Retina (tissue), 1 donor: ENCODE data around the gene C9orf40.
A peak's percentile ranks its signal among the peaks of the same experiment; 100 is the strongest.

Experiments used
- DNase-seq: peaks from one replicate; pipeline ENCODE4 v3.0.0-alpha.2; 2016

The C9orf40 gene, protein sequence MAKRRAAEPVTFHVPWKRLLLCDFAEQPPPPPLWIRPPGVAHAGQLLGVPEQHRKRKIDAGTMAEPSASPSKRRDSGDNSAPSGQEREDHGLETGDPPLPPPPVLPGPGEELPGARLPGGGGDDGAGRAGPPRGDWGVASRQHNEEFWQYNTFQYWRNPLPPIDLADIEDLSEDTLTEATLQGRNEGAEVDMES

DNA sequence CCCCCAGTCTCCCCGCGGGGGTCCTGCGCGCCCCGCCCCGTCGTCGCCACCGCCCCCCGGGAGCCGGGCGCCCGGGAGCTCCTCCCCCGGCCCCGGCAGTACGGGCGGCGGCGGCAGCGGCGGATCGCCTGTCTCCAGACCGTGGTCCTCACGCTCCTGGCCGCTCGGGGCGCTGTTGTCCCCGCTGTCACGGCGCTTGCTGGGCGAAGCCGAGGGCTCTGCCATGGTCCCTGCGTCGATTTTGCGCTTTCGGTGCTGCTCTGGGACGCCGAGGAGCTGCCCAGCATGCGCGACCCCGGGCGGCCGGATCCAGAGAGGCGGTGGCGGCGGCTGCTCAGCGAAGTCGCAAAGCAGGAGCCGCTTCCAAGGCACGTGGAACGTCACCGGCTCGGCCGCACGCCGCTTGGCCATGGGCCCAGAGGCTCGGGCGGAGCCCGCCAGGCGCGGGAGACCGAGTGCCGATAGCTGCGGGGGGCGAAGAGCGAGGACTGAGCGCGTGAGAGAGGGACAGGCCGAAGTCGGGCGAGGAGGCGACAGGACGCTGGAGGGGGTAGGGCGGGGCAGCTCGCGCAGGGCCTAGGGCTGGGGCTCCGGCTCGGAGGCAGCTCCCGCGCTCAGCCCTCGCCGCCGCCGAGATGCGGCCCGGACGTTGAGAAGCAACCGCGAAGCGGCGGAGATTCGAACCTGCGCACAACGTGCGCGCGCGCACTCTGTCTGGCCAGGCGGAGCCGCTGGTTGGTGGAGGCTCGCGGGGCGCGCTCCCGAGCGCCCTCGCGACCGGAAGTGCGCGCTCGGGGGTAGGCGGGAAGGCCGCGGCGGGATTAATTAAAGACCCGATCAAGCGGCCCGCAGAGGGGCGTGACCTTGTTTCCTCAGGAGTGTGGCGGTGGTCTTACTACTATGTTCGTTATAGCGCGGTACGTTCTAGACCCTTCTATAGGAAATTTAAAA lies at the start of gene C9orf40:
TSS of gene C9orf40 (minus strand) at position 712 of the 951 bp plus-strand sequence. CDS start at position 411, 301 bp downstream.
- DNase-seq = peak; percentile 94

GRCh38 chr9:75001719-75002421 lies 49.2 kb upstream of the C9orf40 start:
- peak; percentile 63 for DNase-seq

- no peak for DNase-seq
Measured at GRCh38 chr9:75000835-75001234, 48.1 kb upstream of the C9orf40 start.

DNA sequence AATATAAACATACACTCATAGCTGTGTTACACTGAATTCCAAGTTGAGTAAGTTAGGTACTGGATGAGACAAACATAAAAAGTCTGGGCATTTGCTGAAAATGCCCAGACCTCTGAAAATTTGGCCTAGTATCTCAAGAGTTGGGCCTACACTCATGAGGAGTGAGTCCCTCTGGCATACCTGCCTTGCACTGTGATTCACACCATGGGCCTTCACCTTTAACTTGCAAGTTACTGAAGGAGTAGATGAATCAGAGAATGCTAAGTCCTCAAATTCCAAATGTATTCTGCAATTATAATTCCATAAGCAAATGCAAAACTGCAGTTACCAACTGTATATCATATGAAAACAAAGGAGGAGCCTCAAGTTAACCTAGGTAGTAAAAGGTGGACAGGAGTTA lies 32.3 kb upstream of the C9orf40 start:
- no peak for DNase-seq

- DNase-seq = no peak
Measured at GRCh38 chr9:74983709-74984108, 31.0 kb upstream of the C9orf40 start.

DNA sequence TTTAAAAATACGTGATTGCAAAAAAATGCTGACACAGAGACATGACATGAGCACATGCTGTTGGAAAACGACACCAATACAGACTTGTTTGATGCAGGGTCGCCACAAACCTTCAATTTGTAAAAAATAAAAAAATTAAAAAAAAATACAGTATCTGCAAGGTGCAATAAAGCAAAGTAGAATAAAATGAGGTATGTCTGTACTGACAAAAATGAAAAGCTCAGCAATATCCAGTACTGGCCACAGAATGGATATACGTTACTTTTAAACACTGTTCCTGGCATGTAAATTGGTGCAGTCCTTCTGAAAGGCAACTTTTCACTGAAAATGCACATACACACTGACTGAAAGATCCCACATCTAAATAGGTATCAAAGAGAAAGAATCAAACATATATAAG lies 27.1 kb upstream of the C9orf40 start:
- no peak for DNase-seq

GRCh38 chr9:74977287-74977686 lies 24.6 kb upstream of the C9orf40 start:
- DNase-seq = no peak

- no peak for DNase-seq
Measured at GRCh38 chr9:74975538-74975937, 22.8 kb upstream of the C9orf40 start.

- DNase-seq = no peak
Measured at GRCh38 chr9:74974558-74974957, 21.8 kb upstream of the C9orf40 start.

DNA sequence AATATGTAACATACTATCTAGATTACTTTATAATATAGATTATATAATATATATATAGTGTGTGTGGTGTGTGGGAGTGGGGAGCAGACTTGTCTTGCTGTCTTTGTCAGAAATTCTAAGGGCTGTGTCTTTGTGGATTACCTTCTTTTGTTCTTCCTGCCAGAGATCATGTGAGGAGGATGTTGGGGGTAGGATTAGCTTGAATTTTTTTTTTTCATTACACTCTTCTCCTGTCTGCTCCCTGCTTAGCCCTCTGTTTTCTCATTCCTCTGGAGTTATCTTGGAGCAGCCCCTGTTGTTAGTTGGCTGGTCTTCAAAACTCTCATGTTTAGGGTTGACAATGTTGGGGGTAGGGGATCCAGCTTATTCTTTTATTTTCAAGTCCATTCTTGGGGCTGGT lies 21.0 kb upstream of the C9orf40 start:
- DNase-seq = no peak

GRCh38 chr9:74963056-74963455 lies 10.3 kb upstream of the C9orf40 start:
- no peak for DNase-seq

GRCh38 chr9:74961496-74961895 lies 8.8 kb upstream of the C9orf40 start:
- DNase-seq = no peak

DNA sequence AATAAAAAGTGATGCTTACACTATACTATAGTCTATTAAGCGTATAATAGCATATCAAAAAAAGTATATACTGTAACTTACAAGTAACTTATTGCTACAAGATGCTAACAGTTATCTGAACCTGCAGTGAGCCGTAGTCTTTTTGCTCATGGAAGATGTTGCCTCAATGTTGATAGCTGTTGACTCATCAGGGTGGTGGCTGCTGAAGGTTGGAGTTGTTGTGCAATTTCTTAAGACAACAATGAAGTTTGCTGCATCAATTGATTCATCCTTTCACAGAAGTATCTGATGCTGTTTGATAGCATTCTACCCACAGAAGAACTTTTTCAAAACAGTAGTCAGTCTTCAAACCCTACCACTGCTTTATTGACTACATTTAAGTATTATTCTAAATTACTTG lies 7.8 kb upstream of the C9orf40 start:
- DNase-seq = no peak

DNA sequence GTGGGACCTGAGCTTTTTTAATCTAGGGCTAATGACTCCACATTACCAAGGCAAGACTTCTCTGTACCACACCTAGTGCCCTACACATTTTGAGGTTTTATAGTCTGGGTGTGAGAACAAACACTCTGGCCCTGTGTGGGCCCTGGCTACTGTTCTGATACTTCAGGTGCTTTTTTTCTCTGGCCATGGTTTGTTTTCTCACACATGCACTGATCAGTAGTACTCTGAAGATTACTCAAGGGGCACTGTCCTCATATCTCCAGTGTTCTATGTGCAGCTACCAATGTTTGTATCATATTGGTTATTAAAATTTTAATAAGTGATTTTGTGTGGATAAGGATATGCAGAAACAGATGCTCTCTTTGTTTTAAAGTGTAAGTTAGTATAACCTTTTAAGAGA lies 5.9 kb upstream of the C9orf40 start:
- no peak for DNase-seq

DNA sequence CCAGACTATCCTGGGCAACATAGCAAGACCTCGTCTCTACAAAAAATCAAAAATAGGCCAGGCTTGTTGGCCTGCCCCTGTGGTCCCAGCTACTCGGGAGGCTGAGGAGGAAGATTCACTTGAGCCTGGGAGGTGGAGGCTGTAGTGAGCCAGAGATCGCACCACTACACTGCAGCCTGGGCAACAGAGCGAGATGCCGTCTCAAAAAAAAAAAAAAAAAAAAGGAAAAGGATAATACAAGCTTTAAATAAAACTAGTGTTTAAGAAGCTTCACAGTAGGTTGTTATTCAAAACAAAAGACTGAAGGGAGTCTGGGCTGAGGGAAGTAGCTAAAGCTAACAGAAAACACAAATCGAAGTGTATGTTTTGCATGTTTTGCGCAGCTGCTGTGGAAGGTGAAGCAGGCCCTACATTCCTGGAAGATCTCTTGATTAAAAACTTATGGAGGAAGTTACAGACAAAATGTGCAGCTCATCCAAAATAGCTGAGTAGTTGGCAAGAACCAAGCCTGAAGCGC lies 581 bp upstream of the C9orf40 start:
- DNase-seq = no peak

GRCh38 chr9:74951725-74952151 lies 974 bp downstream of the C9orf40 start:
- DNase-seq = peak; percentile 86

DNA sequence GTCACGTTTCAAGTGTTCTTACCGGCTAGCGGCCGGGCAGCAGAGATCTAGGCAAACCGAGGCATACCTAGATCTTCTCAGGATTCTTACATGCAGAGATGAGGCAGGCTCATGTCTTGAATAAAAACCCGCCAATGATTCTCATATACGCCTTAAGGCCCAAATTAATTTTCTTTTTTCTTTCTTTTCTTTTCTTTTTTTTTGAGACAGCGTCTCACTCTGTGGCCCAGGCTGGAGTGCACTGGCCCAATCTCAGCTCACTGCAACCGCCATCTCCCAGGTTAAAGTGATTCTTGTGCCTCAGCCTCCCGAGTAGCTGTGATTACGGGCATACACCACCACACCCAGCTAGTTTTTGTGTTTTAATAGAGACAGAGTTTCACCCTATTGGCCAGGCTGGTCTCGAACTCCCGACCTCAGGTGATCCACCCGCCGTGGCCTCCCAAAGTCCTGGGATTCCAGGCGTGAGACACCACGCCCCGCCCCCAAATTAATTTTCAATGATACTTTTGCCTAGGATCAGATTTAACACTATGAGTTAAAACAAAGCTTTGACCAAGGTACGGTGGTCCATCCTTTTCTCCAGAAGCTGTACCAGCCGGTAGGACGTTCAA lies 1.5 kb downstream of the C9orf40 start:
- no peak for DNase-seq

- no peak for DNase-seq
Measured at GRCh38 chr9:74949859-74950855, 2.6 kb downstream of the C9orf40 start.

- DNase-seq = no peak
Measured at GRCh38 chr9:74948937-74949336, 3.8 kb downstream of the C9orf40 start.

GRCh38 chr9:74946686-74947085 lies 6.0 kb downstream of the C9orf40 start:
- DNase-seq = no peak

DNA sequence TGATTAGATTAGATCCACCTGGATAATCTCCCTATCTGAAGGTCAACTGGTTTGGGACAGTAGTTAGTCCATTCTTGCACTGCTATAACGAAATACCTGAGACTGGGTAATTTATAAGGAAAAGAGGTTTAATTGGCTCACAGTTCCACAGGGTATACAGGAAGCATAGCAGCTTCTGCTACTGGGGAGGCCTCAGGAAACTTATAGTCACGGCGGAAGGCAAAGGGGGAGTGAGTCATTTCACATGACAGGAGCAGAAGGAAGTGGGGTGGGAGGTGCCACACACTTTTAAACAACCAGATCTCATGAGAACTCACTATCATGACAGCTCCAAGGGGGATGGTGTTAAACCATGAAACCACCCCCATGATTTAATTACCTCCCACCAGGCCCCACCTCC lies 9.9 kb downstream of the C9orf40 start:
- no peak for DNase-seq

GRCh38 chr9:74940600-74940999 lies 12.1 kb downstream of the C9orf40 start:
- no peak for DNase-seq
